Measurements from ENCODE around the gene CALCOCO1. TPM values are rescaled to one million over a fixed set of nuclear protein-coding genes. Genes with fewer than 3 reads are reported as not detected.

Gene CALCOCO1
- total and polyA plus RNA-seq, 5 donors from 2014 or later = 91.5 to 209 (median 112) TPM

DNA sequence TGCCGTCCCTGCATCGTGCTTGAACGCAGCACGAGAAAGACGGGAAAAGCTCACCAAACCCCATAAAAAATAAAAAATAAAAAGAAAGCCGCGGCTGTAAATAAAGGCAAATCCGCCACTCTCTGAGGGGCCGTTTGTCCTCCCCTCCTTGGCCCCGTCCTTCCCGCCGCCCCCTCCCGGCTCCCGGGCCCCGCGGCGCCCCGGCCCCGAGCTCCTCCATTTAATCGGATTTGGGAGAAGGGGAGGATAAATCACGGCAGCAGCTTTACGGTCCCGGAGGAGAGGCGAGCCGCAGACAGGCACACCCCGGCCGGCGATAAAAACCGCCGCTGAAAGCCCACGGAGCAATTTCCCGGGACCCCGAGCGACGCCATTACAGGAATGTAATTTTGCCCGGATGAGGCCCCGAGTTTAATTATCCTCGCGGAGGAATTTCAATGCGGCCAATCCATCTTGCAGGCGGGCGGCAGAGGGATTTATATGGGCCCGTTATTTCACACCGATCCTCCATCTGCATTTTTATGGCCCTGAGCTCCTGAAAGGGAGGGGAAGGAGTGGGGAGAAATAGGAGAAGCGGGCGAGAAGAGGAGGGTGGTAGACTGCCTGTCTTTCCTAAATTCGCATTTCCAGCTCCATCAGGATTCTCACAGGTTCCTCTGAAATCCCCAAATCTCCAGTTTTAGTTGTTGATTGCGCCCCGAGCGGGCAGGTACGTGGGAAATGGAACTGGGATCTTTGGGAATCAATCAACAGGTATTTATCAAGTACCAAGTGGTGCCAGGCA, 50.0 kb downstream of the CALCOCO1 start:
- no peak overlapping the region for H3K27ac ChIP-seq (ENCODE audit: insufficient read depth, low read length, poor library complexity, severe bottlenecking)
- DNase-seq (peak in 1 of 3 donors; percentile 4), ATAC-seq (ENCODE audit: low read depth in 2 of 2) (no peak)

DNA sequence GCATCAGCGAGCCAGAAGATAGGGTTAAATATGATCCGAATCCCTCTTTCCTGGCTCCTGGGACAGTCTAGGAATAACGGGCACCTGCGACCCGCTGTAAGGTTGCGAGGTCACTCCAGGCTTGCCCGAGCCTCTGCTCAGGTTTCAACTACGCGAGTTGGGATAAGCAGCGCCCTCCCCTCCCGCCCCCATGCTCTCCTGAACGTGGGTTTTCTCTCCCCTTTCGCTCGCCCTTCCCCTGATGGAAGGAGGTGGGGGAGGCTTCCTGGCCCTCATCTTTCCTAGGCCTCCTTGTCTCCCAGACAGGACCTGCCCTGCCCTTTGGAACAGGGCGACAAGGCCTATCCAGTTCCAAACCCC, 50.6 kb downstream of the CALCOCO1 start:
- Histone ChIP-seq H3K27me3 (ENCODE audit: control insufficient read depth, insufficient read depth, low read length) (peaks cover 20% of the 10 kb centered on the region), H3K9me3 (ENCODE audit: control insufficient read depth in 2 of 2, low read length in 2 of 2) (no peaks in the 10 kb centered on the region), H3K36me3 (ENCODE audit: control insufficient read depth, insufficient read depth, low read length) (peaks cover 10% of the 10 kb centered on the region), H3K4me3 (ENCODE audit: low read depth, low read length) (peak overlapping the region; percentile 90), H3K4me1 (ENCODE audit: control insufficient read depth, insufficient read depth, low read length, poor library complexity, severe bottlenecking) (peaks cover 24% of the 10 kb centered on the region), H3K27ac (ENCODE audit: insufficient read depth, low read length, poor library complexity, severe bottlenecking) (no peak overlapping the region)
- no peaks in the 10 kb centered on the region for H3K9me3 Mint-ChIP-seq
- H3K36me3 Mint-ChIP-seq = peaks cover 9% of the 10 kb centered on the region
- DNase-seq (peak in 1 of 3 donors; percentile 26), ATAC-seq (ENCODE audit: low read depth in 2 of 2) (no peak)
- peaks cover 30% of the 10 kb centered on the region for H3K27me3 Mint-ChIP-seq
- H3K4me3 Mint-ChIP-seq = peak overlapping the region; percentile 91 to 95 (median 92)
- peaks cover 4 to 33% (median 23%) of the 10 kb centered on the region in 4 donors for H3K4me1 Mint-ChIP-seq
- H3K27ac Mint-ChIP-seq = peak overlapping the region in 2 of 3 donors; percentile 34 to 96

More for the DNA sequence above, 50.0 kb downstream of the CALCOCO1 start:
- Mint-ChIP-seq H3K27ac (peak overlapping the region in 1 of 3 donors; percentile 96), H3K27me3 (peaks cover 30% of the 10 kb centered on the region), H3K36me3 (peaks cover 9% of the 10 kb centered on the region), H3K9me3 (no peaks in the 10 kb centered on the region), H3K4me1 (peaks cover 4 to 32% (median 23%) of the 10 kb centered on the region in 4 donors), H3K4me3 (peak overlapping the region; percentile 91 to 95 (median 92))
- H3K9me3 ChIP-seq (ENCODE audit: control insufficient read depth in 2 of 2, low read length in 2 of 2) = no peaks in the 10 kb centered on the region
- peaks cover 20% of the 10 kb centered on the region for H3K27me3 ChIP-seq (ENCODE audit: control insufficient read depth, insufficient read depth, low read length)
- H3K36me3 ChIP-seq (ENCODE audit: control insufficient read depth, insufficient read depth, low read length) = peaks cover 6% of the 10 kb centered on the region
- H3K4me1 ChIP-seq (ENCODE audit: control insufficient read depth, insufficient read depth, low read length, poor library complexity, severe bottlenecking) = peaks cover 24% of the 10 kb centered on the region
- peak overlapping the region; percentile 90 for H3K4me3 ChIP-seq (ENCODE audit: low read depth, low read length)

DNA sequence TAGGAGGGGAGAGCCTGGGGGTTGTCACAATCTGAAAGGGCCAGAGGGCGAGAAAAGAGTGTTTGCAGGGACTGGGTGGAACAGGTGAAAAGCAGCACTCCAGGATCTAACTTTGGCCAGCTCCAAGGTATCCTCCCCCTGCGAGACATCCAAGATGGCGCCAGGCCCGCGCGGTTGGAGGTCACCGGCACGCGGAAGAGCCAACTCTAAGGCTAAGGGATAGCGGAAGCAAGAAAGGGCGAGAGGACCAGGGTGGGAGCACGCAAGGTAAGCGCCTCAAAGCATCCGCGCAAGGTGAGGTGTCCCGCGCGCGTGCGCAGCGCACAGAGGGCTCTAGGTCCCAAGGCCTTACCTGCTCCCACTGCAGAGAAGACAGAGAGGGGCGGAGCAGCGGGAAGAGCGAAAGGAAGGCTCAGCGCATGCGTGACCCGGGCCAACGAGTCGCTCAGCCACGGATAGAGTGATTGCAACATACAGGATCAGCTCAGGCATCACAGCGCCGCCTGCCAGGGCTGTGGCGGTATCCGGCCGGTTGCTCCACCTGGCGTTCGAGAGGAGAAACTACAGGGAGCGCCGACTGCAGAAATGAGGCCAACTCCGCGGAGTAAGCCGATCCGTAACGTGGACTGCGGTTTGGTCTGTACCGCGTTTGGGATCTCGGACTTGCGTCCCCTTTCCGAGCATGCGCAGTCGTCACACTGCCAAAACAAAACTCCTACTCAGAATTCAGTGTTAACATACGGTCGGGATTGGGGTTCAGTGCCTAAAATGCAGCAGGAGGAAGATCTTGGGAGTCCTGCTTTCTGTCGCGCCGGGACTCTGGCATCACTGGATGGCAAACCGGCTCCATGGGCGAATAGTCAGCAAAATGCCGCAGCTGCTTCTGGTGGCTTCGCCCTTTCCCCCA, 51.3 kb downstream of the CALCOCO1 start, which contains the start of gene ATP5MC2:
ATP5MC2 (minus strand) TSS at position 383 of the 907 bp plus-strand sequence. CDS start 3,469 bp downstream, outside the sequence.
- DNase-seq (peak; percentile 96 to 99 (median 98)), ATAC-seq (ENCODE audit: low read depth in 2 of 2) (peak; percentile 92 to 95)
- no peaks in the 10 kb centered on the region for H3K9me3 Mint-ChIP-seq
- peaks cover 13% of the 10 kb centered on the region for H3K36me3 Mint-ChIP-seq
- Histone ChIP-seq H3K36me3 (ENCODE audit: control insufficient read depth, insufficient read depth, low read length) (peaks cover 17% of the 10 kb centered on the region), H3K4me3 (ENCODE audit: low read depth, low read length) (peak within 1 kb of the TSS; percentile 90), H3K9me3 (ENCODE audit: control insufficient read depth in 2 of 2, low read length in 2 of 2) (no peaks in the 10 kb centered on the region), H3K27ac (ENCODE audit: insufficient read depth, low read length, poor library complexity, severe bottlenecking) (peak within 1 kb of the TSS; percentile 83), H3K27me3 (ENCODE audit: control insufficient read depth, insufficient read depth, low read length) (peaks cover 20% of the 10 kb centered on the region), H3K4me1 (ENCODE audit: control insufficient read depth, insufficient read depth, low read length, poor library complexity, severe bottlenecking) (peaks cover 24% of the 10 kb centered on the region)
- peak within 1 kb of the TSS; percentile 83 to 98 (median 96) for H3K27ac Mint-ChIP-seq
- peak within 1 kb of the TSS; percentile 91 to 95 (median 92) for H3K4me3 Mint-ChIP-seq
- H3K4me1 Mint-ChIP-seq = peaks cover 10 to 38% (median 29%) of the 10 kb centered on the region in 4 donors
- peaks cover 30% of the 10 kb centered on the region for H3K27me3 Mint-ChIP-seq

DNA sequence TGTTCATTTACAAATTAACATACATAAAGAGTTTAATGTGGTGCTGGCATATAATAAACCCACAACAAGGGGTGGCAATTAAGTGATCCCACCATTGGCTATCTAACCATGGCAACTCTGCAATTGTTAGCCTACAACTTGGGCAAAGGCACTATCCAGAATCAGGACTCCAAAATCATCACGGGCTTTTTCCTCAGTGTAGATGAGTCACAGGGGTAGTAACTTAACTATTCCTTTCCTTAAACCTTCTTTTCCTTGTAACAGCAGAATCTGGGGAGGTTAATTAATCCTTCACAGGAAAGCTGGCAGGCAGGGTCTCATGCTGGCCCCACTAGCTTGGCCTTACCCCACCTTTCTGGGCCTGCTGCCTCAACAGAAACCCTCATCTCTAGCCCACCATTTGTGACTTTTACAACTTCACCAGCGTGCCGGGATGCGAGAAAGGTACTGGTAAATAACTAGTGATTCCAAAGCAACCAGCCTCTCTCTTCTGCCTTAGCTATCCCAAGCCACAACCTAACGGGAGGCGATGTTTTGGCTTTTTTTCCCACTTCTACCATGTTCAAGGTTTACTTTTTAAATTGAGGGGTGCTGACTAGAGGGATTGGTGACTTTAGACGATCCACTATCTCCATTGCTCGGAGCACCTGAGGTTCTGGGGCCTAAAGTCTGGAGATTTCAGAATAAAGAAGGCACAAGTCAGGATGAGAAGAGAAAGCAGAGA, 52.1 kb downstream of the CALCOCO1 start:
- H3K36me3 Mint-ChIP-seq = peaks cover 15% of the 10 kb centered on the region
- Histone ChIP-seq H3K27ac (ENCODE audit: insufficient read depth, low read length, poor library complexity, severe bottlenecking) (peak overlapping the region; percentile 83), H3K36me3 (ENCODE audit: control insufficient read depth, insufficient read depth, low read length) (peaks cover 23% of the 10 kb centered on the region), H3K9me3 (ENCODE audit: control insufficient read depth in 2 of 2, low read length in 2 of 2) (no peaks in the 10 kb centered on the region), H3K4me3 (ENCODE audit: low read depth, low read length) (peak overlapping the region; percentile 90), H3K4me1 (ENCODE audit: control insufficient read depth, insufficient read depth, low read length, poor library complexity, severe bottlenecking) (peaks cover 24% of the 10 kb centered on the region), H3K27me3 (ENCODE audit: control insufficient read depth, insufficient read depth, low read length) (peaks cover 20% of the 10 kb centered on the region)
- peak overlapping the region; percentile 83 to 98 (median 96) for H3K27ac Mint-ChIP-seq
- peak overlapping the region; percentile 91 to 95 (median 92) for H3K4me3 Mint-ChIP-seq
- DNase-seq (no peak), ATAC-seq (ENCODE audit: low read depth in 2 of 2) (no peak)
- peaks cover 30% of the 10 kb centered on the region for H3K27me3 Mint-ChIP-seq
- H3K9me3 Mint-ChIP-seq = no peaks in the 10 kb centered on the region
- peaks cover 10 to 43% (median 30%) of the 10 kb centered on the region in 4 donors for H3K4me1 Mint-ChIP-seq

DNA sequence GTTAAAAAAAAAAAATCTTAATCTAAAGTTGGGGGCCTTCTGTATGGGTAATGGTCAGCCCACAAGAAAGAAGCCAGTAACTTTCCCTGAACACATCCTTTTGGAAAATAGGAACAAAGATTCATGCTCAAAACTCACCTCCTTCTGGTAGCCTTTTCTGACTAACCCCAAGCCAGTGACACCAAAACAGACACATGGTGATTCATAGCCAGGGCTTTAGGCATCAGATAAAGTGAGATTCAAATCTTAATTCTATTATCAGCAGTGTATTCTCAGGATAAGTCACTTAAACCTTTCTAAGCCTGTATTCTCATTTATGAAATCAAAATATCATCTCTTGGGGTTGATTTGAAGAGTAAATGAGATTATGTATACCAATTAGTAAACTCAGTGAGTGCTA, 56.3 kb downstream of the CALCOCO1 start:
- ATAC-seq (ENCODE audit: low read depth in 2 of 2) (no peak), DNase-seq (no peak)
- peaks cover 51% of the 10 kb centered on the region for H3K36me3 ChIP-seq (ENCODE audit: control insufficient read depth, insufficient read depth, low read length)
- H3K4me3 ChIP-seq (ENCODE audit: low read depth, low read length) = no peak overlapping the region
- H3K4me1 ChIP-seq (ENCODE audit: control insufficient read depth, insufficient read depth, low read length, poor library complexity, severe bottlenecking) = peaks cover 12% of the 10 kb centered on the region
- peaks cover 10 to 45% (median 34%) of the 10 kb centered on the region in 4 donors for H3K4me1 Mint-ChIP-seq
- H3K36me3 Mint-ChIP-seq = peaks cover 29% of the 10 kb centered on the region
- H3K4me3 Mint-ChIP-seq = no peak overlapping the region
- no peak overlapping the region for H3K27ac Mint-ChIP-seq
- no peaks in the 10 kb centered on the region for H3K27me3 ChIP-seq (ENCODE audit: control insufficient read depth, insufficient read depth, low read length)
- no peaks in the 10 kb centered on the region for H3K9me3 Mint-ChIP-seq
- no peak overlapping the region for H3K27ac ChIP-seq (ENCODE audit: insufficient read depth, low read length, poor library complexity, severe bottlenecking)
- peaks cover under 1% of the 10 kb centered on the region for H3K27me3 Mint-ChIP-seq
- no peaks in the 10 kb centered on the region for H3K9me3 ChIP-seq (ENCODE audit: control insufficient read depth in 2 of 2, low read length in 2 of 2)

DNA sequence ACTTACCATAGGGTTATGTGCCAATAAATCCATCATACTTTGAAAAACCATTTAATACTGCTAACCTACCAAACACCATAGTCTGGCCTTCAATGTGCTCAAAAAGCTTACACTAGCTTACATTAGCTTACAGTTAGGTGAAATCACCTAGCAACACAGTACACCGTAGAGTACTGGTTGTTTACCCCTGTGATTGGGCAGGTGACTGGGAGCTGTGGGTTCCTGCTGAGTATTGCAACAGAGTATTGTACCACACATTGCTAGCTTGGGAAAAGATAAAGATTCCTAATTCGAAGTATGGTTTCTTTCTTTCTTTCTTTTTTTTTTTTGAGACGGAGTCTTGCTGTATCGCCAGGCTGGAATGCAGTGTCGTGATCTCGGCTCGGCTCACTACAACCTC, 56.9 kb downstream of the CALCOCO1 start:
- Mint-ChIP-seq H3K27me3 (no peaks in the 10 kb centered on the region), H3K36me3 (peaks cover 35% of the 10 kb centered on the region)

DNA sequence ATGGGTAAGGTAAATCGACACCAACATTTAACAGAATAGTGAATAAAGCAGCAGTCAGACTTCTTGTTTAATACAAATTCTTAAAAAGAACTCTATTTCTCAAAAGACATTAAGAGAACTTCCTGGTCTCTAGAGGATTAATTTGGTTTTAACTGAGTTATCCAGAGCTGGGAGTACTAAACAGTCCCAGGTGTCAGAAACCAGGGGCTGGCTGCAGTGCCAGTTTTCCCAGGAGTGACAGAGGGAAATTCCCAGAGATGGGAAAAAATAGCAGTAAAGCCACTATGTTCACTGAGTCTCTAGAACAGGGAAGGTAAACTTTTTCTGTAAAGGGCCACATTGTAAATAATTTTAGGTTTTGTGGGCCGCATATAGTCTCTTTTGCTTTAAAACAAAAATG, 60.2 kb downstream of the CALCOCO1 start:
- H3K27me3 ChIP-seq (ENCODE audit: control insufficient read depth, insufficient read depth, low read length) = no peaks in the 10 kb centered on the region
- H3K36me3 ChIP-seq (ENCODE audit: control insufficient read depth, insufficient read depth, low read length) = peaks cover 73% of the 10 kb centered on the region
- no peak overlapping the region for H3K27ac ChIP-seq (ENCODE audit: insufficient read depth, low read length, poor library complexity, severe bottlenecking)
- no peaks in the 10 kb centered on the region for H3K9me3 ChIP-seq (ENCODE audit: control insufficient read depth in 2 of 2, low read length in 2 of 2)
- no peaks in the 10 kb centered on the region for H3K4me1 ChIP-seq (ENCODE audit: control insufficient read depth, insufficient read depth, low read length, poor library complexity, severe bottlenecking)
- Mint-ChIP-seq H3K27me3 (no peaks in the 10 kb centered on the region), H3K27ac (no peak overlapping the region), H3K36me3 (peaks cover 43% of the 10 kb centered on the region), H3K9me3 (no peaks in the 10 kb centered on the region), H3K4me3 (no peak overlapping the region), H3K4me1 (peaks cover 6 to 22% (median 15%) of the 10 kb centered on the region in 4 donors)
- H3K4me3 ChIP-seq (ENCODE audit: low read depth, low read length) = no peak overlapping the region
- no peak for DNase-seq
- no peak for ATAC-seq (ENCODE audit: low read depth in 2 of 2)

More for the DNA sequence above, 56.9 kb downstream of the CALCOCO1 start:
- no peak overlapping the region for H3K4me3 ChIP-seq (ENCODE audit: low read depth, low read length)
- H3K4me1 Mint-ChIP-seq = peaks cover 10 to 38% (median 30%) of the 10 kb centered on the region in 4 donors
- H3K36me3 ChIP-seq (ENCODE audit: control insufficient read depth, insufficient read depth, low read length) = peaks cover 57% of the 10 kb centered on the region
- peaks cover 7% of the 10 kb centered on the region for H3K4me1 ChIP-seq (ENCODE audit: control insufficient read depth, insufficient read depth, low read length, poor library complexity, severe bottlenecking)
- H3K4me3 Mint-ChIP-seq = no peak overlapping the region
- no peaks in the 10 kb centered on the region for H3K27me3 ChIP-seq (ENCODE audit: control insufficient read depth, insufficient read depth, low read length)
- ATAC-seq (ENCODE audit: low read depth in 2 of 2) (no peak), DNase-seq (no peak)
- no peaks in the 10 kb centered on the region for H3K9me3 ChIP-seq (ENCODE audit: control insufficient read depth in 2 of 2, low read length in 2 of 2)
- H3K27ac ChIP-seq (ENCODE audit: insufficient read depth, low read length, poor library complexity, severe bottlenecking) = no peak overlapping the region
- peak overlapping the region in 1 of 3 donors; percentile 52 for H3K27ac Mint-ChIP-seq
- H3K9me3 Mint-ChIP-seq = no peaks in the 10 kb centered on the region
